ENCODE results near the gene PYDC1.
"Not testable (repeated sequence)": the region's sequence is repeated elsewhere in the genome, so short reads cannot be mapped to it uniquely, and the experiment has no call there.

The PYDC1 gene

DNA sequence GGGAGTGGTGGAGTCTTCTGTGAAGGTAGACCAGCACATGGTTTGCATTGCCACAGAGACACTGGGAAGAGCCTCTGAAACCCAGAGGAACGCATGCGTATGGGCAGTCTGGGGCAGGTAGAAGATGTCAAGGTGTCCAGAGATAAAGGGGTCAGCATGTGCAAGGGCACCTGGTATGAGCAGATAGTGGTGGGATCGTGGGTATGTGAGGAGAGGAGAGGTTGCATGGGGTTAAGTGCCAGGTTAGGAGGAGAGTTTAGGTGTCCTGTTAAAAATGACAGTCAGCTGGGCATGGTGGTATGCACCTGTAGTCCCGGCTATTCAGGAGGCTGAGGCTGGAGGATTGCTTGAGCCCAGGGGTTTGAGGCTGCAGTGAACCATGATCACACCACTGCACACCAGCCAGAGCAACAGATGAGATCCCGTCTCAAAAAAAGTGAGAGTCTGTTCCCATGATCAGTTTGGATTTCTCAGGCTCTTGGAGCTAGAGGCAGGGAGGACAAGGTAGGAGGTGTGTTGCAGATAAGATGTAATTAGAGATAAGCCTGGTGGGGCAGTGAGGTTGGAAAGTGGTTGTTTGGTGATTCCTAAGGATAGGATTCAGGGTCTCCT is 17.4 kb downstream of the PYDC1 start:
- H3K4me3 ChIP-seq (ENCODE audit: low read depth, low read length), result no peak overlapping the region
- DNase-seq (ENCODE audit: low read depth), result no peak
- TF ChIP-seq MYC (IDR thresholded peaks at IDR 0.05; ENCODE audit: low read depth, low read length) (no peak), POLR2A (IDR thresholded peaks at IDR 0.05; ENCODE audit: extremely low read depth, insufficient read length) (no peak), MAX (IDR thresholded peaks at IDR 0.05; ENCODE audit: low read depth, low read length) (no peak)
- TF ChIP-seq, protein P1, sequence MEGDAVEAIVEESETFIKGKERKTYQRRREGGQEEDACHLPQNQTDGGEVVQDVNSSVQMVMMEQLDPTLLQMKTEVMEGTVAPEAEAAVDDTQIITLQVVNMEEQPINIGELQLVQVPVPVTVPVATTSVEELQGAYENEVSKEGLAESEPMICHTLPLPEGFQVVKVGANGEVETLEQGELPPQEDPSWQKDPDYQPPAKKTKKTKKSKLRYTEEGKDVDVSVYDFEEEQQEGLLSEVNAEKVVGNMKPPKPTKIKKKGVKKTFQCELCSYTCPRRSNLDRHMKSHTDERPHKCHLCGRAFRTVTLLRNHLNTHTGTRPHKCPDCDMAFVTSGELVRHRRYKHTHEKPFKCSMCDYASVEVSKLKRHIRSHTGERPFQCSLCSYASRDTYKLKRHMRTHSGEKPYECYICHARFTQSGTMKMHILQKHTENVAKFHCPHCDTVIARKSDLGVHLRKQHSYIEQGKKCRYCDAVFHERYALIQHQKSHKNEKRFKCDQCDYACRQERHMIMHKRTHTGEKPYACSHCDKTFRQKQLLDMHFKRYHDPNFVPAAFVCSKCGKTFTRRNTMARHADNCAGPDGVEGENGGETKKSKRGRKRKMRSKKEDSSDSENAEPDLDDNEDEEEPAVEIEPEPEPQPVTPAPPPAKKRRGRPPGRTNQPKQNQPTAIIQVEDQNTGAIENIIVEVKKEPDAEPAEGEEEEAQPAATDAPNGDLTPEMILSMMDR (IDR thresholded peaks at IDR 0.05; ENCODE audit: low read depth, low read length), result no peak

GRCh38 chr16:31198207-31198882 is 18.6 kb downstream of the PYDC1 start:
- H3K4me3 ChIP-seq (ENCODE audit: low read depth, low read length), result no peak overlapping the region
- DNase-seq (ENCODE audit: low read depth), result no peak
- TF ChIP-seq, protein P1 (IDR thresholded peaks at IDR 0.05; ENCODE audit: low read depth, low read length), result no peak
- TF ChIP-seq MAX (IDR thresholded peaks at IDR 0.05; ENCODE audit: low read depth, low read length), result no peak
- TF ChIP-seq MYC (IDR thresholded peaks at IDR 0.05; ENCODE audit: low read depth, low read length), result no peak
- no peak for TF ChIP-seq POLR2A (IDR thresholded peaks at IDR 0.05; ENCODE audit: extremely low read depth, insufficient read length)

DNA sequence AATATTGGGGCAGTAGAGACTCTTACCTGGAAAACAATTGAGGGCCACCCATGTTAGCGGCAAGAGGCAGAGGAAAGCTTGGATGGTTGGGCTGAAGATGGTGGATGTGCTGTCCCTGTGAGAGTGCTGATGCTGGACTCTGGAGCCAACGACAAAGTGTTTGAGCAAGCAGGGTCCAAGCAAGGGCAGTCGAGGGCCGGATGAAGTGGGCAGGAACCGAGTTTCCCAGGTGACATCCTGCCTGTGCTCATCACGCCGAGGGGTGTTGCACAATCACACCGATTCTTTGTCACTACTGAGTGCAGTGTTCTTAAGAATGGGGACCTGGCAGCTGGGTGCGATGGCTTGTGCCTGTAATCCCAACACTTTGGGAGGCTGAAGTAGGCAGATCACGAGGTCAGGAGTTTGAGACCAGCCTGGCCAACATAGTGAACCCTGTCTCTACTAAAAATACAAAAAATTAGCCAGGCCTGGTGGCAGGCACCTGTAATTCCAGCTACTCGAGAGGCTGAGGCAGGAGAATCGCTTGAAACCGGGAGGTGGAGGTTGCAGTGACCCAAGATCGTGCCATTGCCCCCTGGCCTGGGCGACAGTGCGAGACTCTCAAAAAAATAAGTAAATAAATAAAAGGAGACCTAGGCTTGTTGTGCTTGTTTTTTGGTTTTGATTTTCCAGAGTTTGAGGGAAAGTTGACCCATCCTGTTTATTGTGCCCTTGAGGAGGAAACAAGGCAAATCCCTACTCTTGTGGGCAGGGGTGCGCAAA is 20.4 kb downstream of the PYDC1 start:
- no peak overlapping the region for H3K4me3 ChIP-seq (ENCODE audit: low read depth, low read length)
- TF ChIP-seq MYC (IDR thresholded peaks at IDR 0.05; ENCODE audit: low read depth, low read length) (no peak), POLR2A (IDR thresholded peaks at IDR 0.05; ENCODE audit: extremely low read depth, insufficient read length) (no peak), MAX (IDR thresholded peaks at IDR 0.05; ENCODE audit: low read depth, low read length) (no peak)
- TF ChIP-seq, protein P1 (IDR thresholded peaks at IDR 0.05; ENCODE audit: low read depth, low read length), result no peak
- DNase-seq (ENCODE audit: low read depth), result peak; percentile 58

DNA sequence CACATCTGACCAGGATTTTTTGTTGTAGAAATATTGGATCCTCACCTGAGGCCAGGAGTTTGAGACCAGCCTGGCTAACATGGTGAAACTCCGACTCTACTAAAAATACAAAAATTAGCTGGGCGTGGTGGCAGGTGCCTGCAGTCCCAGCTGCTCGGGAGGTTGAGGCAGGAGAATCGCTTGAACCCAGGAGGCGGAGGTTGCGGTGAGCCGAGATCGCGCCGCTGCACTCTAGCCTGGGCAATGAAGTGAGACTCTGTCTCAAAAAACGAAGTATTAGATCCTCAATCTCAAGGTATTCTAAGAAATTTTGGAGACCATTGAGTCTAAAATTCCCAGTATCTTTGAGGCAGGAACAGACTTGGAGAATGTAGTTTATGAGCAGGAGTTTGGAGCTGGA is 21.1 kb downstream of the PYDC1 start:
- not testable (repeated sequence) for DNase-seq (ENCODE audit: low read depth); H3K4me3 ChIP-seq (ENCODE audit: low read depth, low read length)

- DNase-seq (ENCODE audit: low read depth), result no peak
- no peak overlapping the region for H3K4me3 ChIP-seq (ENCODE audit: low read depth, low read length)
- TF ChIP-seq, protein P1 (IDR thresholded peaks at IDR 0.05; ENCODE audit: low read depth, low read length), result no peak
- no peak for TF ChIP-seq MAX (IDR thresholded peaks at IDR 0.05; ENCODE audit: low read depth, low read length)
- TF ChIP-seq POLR2A (IDR thresholded peaks at IDR 0.05; ENCODE audit: extremely low read depth, insufficient read length), result peak; percentile 16
Observed at GRCh38 chr16:31194898-31195297, 22.0 kb downstream of the PYDC1 start.

DNA sequence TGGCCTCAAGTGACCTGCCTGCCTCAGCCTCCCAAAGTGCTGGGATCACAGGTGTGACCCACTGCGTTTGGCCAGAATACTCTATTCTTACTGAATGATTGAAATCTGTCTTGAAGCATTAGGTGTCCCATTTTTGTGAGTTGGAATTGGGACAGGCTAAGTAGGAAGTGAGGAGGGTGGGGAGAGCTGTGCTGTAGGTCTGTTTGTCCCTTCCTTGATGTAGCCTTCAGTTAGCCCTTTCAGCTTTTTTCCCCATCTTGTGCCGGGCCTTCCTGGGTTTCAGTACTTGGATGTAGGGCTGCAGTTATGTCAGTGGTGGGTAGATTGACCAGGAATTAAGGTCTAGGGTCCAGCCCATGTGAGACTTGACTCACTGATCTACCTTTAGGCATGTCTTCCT is 23.1 kb downstream of the PYDC1 start:
- no peak overlapping the region for H3K4me3 ChIP-seq (ENCODE audit: low read depth, low read length)
- TF ChIP-seq MYC (IDR thresholded peaks at IDR 0.05; ENCODE audit: low read depth, low read length) (no peak), MAX (IDR thresholded peaks at IDR 0.05; ENCODE audit: low read depth, low read length) (no peak), POLR2A (IDR thresholded peaks at IDR 0.05; ENCODE audit: extremely low read depth, insufficient read length) (no peak)
- TF ChIP-seq, protein P1 (IDR thresholded peaks at IDR 0.05; ENCODE audit: low read depth, low read length), result no peak
- DNase-seq (ENCODE audit: low read depth), result no peak

Measured in NB4 (cell line).